T-helper 2 cell treated with Interferon-gamma antibody and Interleukin-4, amounts not matched to agents 5 μg/mL and 100 μg/mL, for 36 hours (primary cell): ENCODE measurements around the gene RBFOX2.
A peak's percentile ranks its signal among the peaks of the same experiment; 100 is the strongest.
"Not testable (repeated sequence)": the region's sequence is repeated elsewhere in the genome, so short reads cannot be mapped to it uniquely, and the experiment has no call there.

Experiments
- DNase-seq: peaks from one replicate; pipeline ENCODE4 v3.0.0; 2021; ENCODE audit warnings: low spot score
- H3K27ac Mint-ChIP-seq: one replicate; pipeline ENCODE4 v1.8.0; 2021; ENCODE audit warnings: mild to moderate bottlenecking, mixed read lengths
- H3K27me3 Mint-ChIP-seq: one replicate; pipeline ENCODE4 v1.8.0; 2021; ENCODE audit warnings: low read depth, mixed read lengths
- H3K36me3 Mint-ChIP-seq: one replicate; pipeline ENCODE4 v1.8.0; 2021; ENCODE audit warnings: low read depth, mixed read lengths
- H3K4me1 Mint-ChIP-seq: one replicate; pipeline ENCODE4 v1.8.0; 2021; ENCODE audit warnings: low read depth, mixed read lengths
- H3K4me3 Mint-ChIP-seq: one replicate; pipeline ENCODE4 v1.8.0; 2022; ENCODE audit warnings: mild to moderate bottlenecking, moderate library complexity, mixed read lengths
- H3K9me3 Mint-ChIP-seq: one replicate; pipeline ENCODE4 v1.8.0; 2021; ENCODE audit warnings: mixed read lengths

RBFOX2 gene

GRCh38 chr22:36028646-36029405 lies at the start of gene RBFOX2:
Gene RBFOX2 (minus strand): TSS chr22:36028824. CDS start chr22:36028425, 399 bp downstream.
- peaks cover 45% of the 10 kb centered on the region for H3K27me3 Mint-ChIP-seq
- peak within 1 kb of the TSS; percentile 8 for H3K27ac Mint-ChIP-seq
- H3K36me3 Mint-ChIP-seq = no peaks in the 10 kb centered on the region
- H3K4me1 Mint-ChIP-seq = peaks cover 11% of the 10 kb centered on the region
- peak; percentile 79 for DNase-seq
- peak within 1 kb of the TSS; percentile 89 for H3K4me3 Mint-ChIP-seq
- no peaks in the 10 kb centered on the region for H3K9me3 Mint-ChIP-seq

DNA sequence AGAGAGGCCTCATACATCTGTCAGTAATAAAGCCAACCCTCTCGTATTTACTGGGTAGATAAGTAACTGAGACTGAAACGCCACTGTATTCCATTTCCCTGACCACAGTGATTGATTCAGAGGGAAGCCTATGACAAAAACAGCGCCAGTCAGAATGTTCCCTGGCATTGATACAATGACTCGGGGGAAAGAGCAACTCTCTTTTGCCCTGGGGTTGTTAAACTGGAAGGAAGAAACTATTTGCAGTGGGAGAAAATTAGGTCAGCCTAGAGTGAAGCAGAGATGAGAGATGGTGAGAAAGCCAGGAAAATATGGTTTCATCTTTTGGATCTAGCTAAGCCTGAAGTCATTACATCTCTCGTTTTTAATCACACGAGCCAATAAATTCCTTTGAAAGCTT lies 48.6 kb upstream of the RBFOX2 start:
- Mint-ChIP-seq H3K27ac (no peak overlapping the region), H3K9me3 (no peaks in the 10 kb centered on the region), H3K36me3 (no peaks in the 10 kb centered on the region), H3K4me3 (no peak overlapping the region), H3K4me1 (no peaks in the 10 kb centered on the region), H3K27me3 (peaks cover 2% of the 10 kb centered on the region)
- DNase-seq = no peak

DNA sequence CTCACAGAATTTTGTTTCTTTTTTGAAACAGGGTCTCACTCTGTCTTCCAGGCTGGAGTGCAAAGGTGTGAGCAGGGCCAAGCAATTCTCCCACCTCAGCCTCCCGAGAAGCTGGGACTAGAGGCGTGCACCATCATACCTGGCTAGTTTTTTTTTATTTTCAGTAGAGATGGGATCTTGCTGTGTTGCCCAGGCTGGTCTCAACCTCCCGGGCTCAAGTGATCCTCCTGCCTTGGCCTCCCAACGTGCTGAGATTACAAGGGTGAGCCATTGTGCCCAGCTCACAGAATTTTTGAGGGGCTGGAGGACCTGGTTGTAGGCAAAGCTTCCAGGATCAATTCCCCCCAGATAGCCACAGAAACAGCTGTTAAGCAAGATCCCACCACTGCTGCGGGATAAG lies 47.1 kb upstream of the RBFOX2 start:
- Mint-ChIP-seq H3K36me3 (no peaks in the 10 kb centered on the region), H3K27ac (no peak overlapping the region), H3K27me3 (peaks cover 2% of the 10 kb centered on the region), H3K4me1 (no peaks in the 10 kb centered on the region), H3K4me3 (no peak overlapping the region), H3K9me3 (no peaks in the 10 kb centered on the region)
- no peak for DNase-seq

GRCh38 chr22:36075230-36075629 lies 46.6 kb upstream of the RBFOX2 start:
- peaks cover 2% of the 10 kb centered on the region for H3K27me3 Mint-ChIP-seq
- no peak overlapping the region for H3K4me3 Mint-ChIP-seq
- no peaks in the 10 kb centered on the region for H3K4me1 Mint-ChIP-seq
- H3K36me3 Mint-ChIP-seq = no peaks in the 10 kb centered on the region
- no peak for DNase-seq
- H3K9me3 Mint-ChIP-seq = no peaks in the 10 kb centered on the region
- H3K27ac Mint-ChIP-seq = no peak overlapping the region

DNA sequence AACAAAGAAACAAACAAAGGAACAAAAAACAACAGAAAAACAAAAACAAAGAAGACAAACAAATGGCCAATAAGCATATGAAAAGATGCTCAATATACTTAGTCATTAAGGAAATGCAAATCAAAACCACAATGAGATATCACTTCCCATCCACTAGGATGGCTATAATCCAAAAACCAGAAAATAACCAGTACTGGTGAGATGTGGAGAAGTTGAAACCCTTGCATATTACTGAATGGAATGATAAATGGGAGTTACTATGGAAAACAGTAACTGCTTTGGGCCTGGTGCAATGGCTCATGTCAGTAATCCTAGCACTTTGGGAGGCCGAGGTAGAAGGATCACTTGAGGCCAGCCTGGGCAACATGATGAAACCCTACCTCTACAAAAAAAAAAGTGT lies 44.9 kb upstream of the RBFOX2 start:
- Mint-ChIP-seq H3K36me3 (no peaks in the 10 kb centered on the region), H3K27ac (no peak overlapping the region), H3K9me3 (no peaks in the 10 kb centered on the region), H3K4me3 (no peak overlapping the region), H3K4me1 (no peaks in the 10 kb centered on the region), H3K27me3 (no peaks in the 10 kb centered on the region)
- DNase-seq = no peak

DNA sequence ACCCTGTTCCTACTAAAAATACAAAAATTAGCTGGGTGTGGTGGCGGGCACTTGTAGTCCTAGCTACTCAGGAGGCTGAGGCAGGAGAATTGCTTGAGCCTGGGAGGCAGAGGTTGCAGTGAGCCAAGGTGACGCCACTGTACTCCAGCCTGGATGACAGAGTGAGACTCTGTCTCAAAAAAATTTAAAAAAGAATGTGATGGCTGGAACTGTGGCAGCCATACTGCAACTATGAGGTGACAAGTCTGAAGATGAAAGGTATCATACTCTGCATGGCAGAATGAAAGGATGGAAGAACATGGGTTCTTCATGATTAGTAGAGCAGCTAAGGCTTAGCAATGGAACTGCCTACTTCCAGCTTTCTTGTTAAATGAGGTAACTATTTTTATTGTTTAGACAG lies 42.0 kb upstream of the RBFOX2 start:
- H3K36me3 Mint-ChIP-seq, H3K9me3 Mint-ChIP-seq, DNase-seq, H3K4me1 Mint-ChIP-seq, H3K4me3 Mint-ChIP-seq, H3K27me3 Mint-ChIP-seq, H3K27ac Mint-ChIP-seq: not testable (repeated sequence)

- H3K27ac Mint-ChIP-seq = no peak overlapping the region
- no peak for DNase-seq
- H3K4me3 Mint-ChIP-seq = no peak overlapping the region
- peaks cover 4% of the 10 kb centered on the region for H3K27me3 Mint-ChIP-seq
- H3K36me3 Mint-ChIP-seq = no peaks in the 10 kb centered on the region
- H3K9me3 Mint-ChIP-seq = no peaks in the 10 kb centered on the region
- H3K4me1 Mint-ChIP-seq = peaks cover 7% of the 10 kb centered on the region
These were observed 40.7 kb upstream of the RBFOX2 start for GRCh38 chr22:36069368-36069767.

DNA sequence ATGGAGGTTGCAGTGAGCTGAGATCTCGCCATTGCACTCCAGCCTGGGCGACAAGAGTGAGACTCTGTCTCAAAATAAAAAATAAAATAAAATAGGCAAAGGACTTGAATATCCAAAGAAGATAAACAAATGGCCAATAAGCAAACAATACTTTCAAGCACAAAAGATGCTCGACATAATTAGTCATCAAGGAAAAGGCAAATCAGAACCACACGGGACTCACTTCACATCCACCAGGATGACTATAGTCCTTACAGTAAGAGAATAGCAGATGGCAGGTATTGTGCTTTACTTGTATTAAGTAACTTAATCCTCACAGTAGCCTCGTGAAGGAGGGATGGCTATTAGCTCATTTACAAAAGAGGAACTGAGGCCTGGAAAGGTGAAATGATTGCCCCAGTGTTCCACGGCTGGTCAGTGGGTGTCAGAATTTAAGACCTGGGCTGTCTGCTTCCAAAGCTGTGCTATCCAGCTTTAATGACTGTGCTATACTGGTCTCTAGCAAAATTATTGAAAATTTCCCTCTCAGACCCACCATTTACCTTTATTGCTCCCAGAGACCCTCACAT lies 40.2 kb upstream of the RBFOX2 start:
- DNase-seq = no peak
- H3K9me3 Mint-ChIP-seq = no peaks in the 10 kb centered on the region
- no peak overlapping the region for H3K4me3 Mint-ChIP-seq
- peaks cover 7% of the 10 kb centered on the region for H3K27me3 Mint-ChIP-seq
- no peaks in the 10 kb centered on the region for H3K36me3 Mint-ChIP-seq
- H3K4me1 Mint-ChIP-seq = peaks cover 7% of the 10 kb centered on the region
- H3K27ac Mint-ChIP-seq = no peak overlapping the region

DNA sequence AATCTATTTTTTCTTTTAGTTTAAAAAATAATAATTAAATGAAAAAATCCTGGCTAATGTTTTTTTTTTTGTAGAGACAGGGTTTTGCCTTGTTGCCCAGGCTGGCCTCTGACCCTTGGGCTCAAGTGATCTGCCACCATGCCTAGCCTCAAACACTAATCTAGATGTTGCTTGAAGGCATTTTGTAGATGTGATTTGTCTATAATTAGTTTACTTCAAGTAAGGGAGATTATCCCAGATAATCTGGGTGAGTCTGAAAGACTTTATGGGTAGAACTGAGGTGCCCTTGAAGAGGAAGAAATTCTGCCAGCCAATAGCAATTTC lies 38.6 kb upstream of the RBFOX2 start:
- Mint-ChIP-seq H3K36me3 (no peaks in the 10 kb centered on the region), H3K27me3 (peaks cover 8% of the 10 kb centered on the region), H3K4me1 (peaks cover 7% of the 10 kb centered on the region), H3K4me3 (no peak overlapping the region), H3K27ac (no peak overlapping the region), H3K9me3 (no peaks in the 10 kb centered on the region)
- no peak for DNase-seq

- Mint-ChIP-seq H3K4me3 (peak overlapping the region; percentile 89), H3K36me3 (no peaks in the 10 kb centered on the region), H3K4me1 (peaks cover 7% of the 10 kb centered on the region), H3K27ac (peak overlapping the region; percentile 78), H3K9me3 (no peaks in the 10 kb centered on the region), H3K27me3 (peaks cover 8% of the 10 kb centered on the region)
- peak; percentile 75 for DNase-seq
These were observed 37.3 kb upstream of the RBFOX2 start for GRCh38 chr22:36065775-36066544.

DNA sequence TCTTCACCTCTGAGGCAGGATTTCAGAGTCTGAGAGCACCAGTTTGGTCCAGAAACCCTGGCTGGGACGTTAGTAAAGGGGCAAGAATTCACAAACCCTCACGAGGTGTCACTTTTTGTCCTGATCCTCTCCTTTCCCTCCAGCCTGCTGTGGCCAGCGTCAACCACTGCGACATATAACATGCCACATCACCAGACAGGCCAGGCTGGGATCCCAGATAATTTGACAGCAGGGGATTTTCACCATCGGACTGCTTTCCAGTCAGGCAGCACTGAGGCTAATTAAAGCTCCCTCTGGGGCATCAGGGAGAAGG lies 36.8 kb upstream of the RBFOX2 start:
- H3K9me3 Mint-ChIP-seq = no peaks in the 10 kb centered on the region
- peaks cover 7% of the 10 kb centered on the region for H3K4me1 Mint-ChIP-seq
- peaks cover 8% of the 10 kb centered on the region for H3K27me3 Mint-ChIP-seq
- no peaks in the 10 kb centered on the region for H3K36me3 Mint-ChIP-seq
- H3K27ac Mint-ChIP-seq = no peak overlapping the region
- peak overlapping the region; percentile 89 for H3K4me3 Mint-ChIP-seq
- DNase-seq = no peak

DNA sequence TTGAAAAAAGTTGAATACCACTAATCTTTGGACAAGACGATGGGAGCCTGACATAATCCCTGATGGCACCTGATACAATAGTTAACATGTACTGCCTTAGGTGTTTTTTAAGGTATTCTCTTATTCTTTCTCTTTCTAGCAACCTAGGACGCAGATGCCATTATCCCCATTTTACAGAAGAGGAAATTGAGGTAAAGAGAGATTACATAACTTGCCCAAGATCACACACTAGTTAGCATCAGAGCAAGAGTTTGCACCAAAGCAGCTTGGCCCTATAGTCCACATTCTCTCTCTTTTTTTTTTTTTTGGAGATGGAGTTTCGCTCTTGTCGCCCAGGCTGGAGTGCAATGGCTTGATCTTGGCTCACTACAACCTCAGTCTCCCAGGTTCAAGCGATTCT lies 35.7 kb upstream of the RBFOX2 start:
- Mint-ChIP-seq H3K27me3 (peaks cover 8% of the 10 kb centered on the region), H3K9me3 (no peaks in the 10 kb centered on the region), H3K36me3 (no peaks in the 10 kb centered on the region), H3K4me1 (peaks cover 7% of the 10 kb centered on the region), H3K27ac (no peak overlapping the region), H3K4me3 (no peak overlapping the region)
- DNase-seq = no peak

GRCh38 chr22:36056980-36057379 lies 28.4 kb upstream of the RBFOX2 start:
- H3K4me1 Mint-ChIP-seq = no peaks in the 10 kb centered on the region
- no peak for DNase-seq
- H3K4me3 Mint-ChIP-seq = no peak overlapping the region
- H3K9me3 Mint-ChIP-seq = no peaks in the 10 kb centered on the region
- H3K27ac Mint-ChIP-seq = no peak overlapping the region
- H3K27me3 Mint-ChIP-seq = peaks cover 3% of the 10 kb centered on the region
- H3K36me3 Mint-ChIP-seq = no peaks in the 10 kb centered on the region

DNA sequence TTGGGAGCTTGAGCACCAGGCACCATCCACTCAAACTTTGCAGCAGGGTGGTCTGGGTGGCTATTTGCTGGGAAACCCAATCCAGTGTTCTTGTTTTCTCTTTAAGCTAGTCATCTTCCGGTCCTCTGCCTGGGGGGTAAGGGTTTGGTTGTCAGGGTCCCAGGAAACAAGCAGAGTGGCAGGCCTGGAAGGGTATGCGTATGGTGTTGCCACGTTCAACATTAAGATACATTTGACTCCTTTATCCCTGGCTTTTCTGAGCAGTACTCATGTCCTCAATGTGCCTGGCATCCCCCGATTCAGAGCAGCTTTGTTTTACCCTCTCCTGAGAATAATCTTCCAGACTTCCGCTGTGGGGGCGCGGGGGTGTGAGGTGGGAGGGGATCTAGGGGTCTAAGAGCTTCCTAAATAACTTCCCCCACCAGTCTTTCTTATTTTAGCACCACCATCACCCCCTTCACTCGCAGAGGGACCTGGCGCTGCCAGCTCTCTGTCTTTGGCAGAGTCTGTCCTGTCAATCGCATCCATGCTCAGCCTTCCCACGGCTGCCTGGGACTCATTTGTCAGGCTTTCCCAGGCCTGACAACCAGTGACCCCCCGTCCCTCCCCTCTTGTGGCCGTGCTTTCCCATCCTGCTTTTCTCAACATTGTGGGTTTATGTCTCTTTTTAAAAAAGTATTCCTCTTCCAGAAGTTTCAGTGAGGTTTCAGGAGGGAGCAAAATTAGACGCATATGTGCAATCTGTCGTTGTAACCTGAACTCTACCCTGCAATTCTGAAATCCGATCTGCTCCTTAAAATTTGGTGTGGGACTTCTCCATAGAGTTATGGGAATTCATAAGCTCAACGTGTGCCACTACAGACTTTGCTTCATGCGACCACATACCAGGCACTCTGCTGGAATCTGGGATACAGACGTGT lies 27.0 kb upstream of the RBFOX2 start:
- no peak overlapping the region for H3K27ac Mint-ChIP-seq
- H3K9me3 Mint-ChIP-seq = no peaks in the 10 kb centered on the region
- DNase-seq = no peak
- no peak overlapping the region for H3K4me3 Mint-ChIP-seq
- H3K4me1 Mint-ChIP-seq = no peaks in the 10 kb centered on the region
- H3K27me3 Mint-ChIP-seq = peaks cover 3% of the 10 kb centered on the region
- no peaks in the 10 kb centered on the region for H3K36me3 Mint-ChIP-seq
